Endothelial cell (in vitro differentiated cells): Measurements from ENCODE around the gene DROSHA. TPM values are rescaled to one million over a fixed set of nuclear protein-coding genes. Genes with fewer than 3 reads are reported as not detected.

Source experiments
- DNase-seq: peaks from one replicate; pipeline ENCODE4 v3.0.0; 2021; ENCODE audit warnings: low spot score
- H3K27ac Mint-ChIP-seq: one replicate; pipeline ENCODE4 v1.8.0; 2021; ENCODE audit warnings: mixed read lengths, inconsistent platforms; ENCODE audit not compliant: unreplicated experiment
- H3K27me3 Mint-ChIP-seq: one replicate; pipeline ENCODE4 v1.8.0; 2021; ENCODE audit warnings: mild to moderate bottlenecking, moderate library complexity, mixed read lengths, inconsistent platforms; ENCODE audit not compliant: unreplicated experiment
- H3K36me3 Mint-ChIP-seq: one replicate; pipeline ENCODE4 v1.8.0; 2021; ENCODE audit warnings: mild to moderate bottlenecking, low read depth, mixed read lengths, inconsistent platforms; ENCODE audit not compliant: unreplicated experiment
- H3K4me1 Mint-ChIP-seq: one replicate; pipeline ENCODE4 v1.8.0; 2021; ENCODE audit warnings: mild to moderate bottlenecking, mixed read lengths, inconsistent platforms; ENCODE audit not compliant: unreplicated experiment
- H3K4me3 Mint-ChIP-seq: one replicate; pipeline ENCODE4 v1.8.0; 2021; ENCODE audit warnings: mild to moderate bottlenecking, mixed read lengths, inconsistent platforms; ENCODE audit not compliant: unreplicated experiment
- H3K9me3 Mint-ChIP-seq: one replicate; pipeline ENCODE4 v1.8.0; 2021; ENCODE audit warnings: mixed read lengths, inconsistent platforms; ENCODE audit not compliant: unreplicated experiment
- long read RNA-seq: library from polyadenylated mRNA; unstranded; transcript quantifications from one replicate; pipeline ENCODE4 v2.0.0, GENCODE V29; 2020; ENCODE audit not compliant: unreplicated experiment
- total RNA-seq: library from RNA; stranded (reverse); fragmentation: NEBNext Ultra II Directional; extraction: Animal tissue kit (Norgen Biotek cat#: 25700); gene quantifications from one replicate; pipeline ENCODE4 v1.2.1, GENCODE V29; 2021; ENCODE audit not compliant: unreplicated experiment
- TF ChIP-seq, protein P1 (sequence below): fragments of 200-600 bp; sonication (generic); IDR thresholded peaks from one replicate; pipeline ENCODE4 v1.5.0; 2021; ENCODE audit warnings: antibody characterized with exemption; ENCODE audit not compliant: unreplicated experiment

Gene DROSHA, protein sequence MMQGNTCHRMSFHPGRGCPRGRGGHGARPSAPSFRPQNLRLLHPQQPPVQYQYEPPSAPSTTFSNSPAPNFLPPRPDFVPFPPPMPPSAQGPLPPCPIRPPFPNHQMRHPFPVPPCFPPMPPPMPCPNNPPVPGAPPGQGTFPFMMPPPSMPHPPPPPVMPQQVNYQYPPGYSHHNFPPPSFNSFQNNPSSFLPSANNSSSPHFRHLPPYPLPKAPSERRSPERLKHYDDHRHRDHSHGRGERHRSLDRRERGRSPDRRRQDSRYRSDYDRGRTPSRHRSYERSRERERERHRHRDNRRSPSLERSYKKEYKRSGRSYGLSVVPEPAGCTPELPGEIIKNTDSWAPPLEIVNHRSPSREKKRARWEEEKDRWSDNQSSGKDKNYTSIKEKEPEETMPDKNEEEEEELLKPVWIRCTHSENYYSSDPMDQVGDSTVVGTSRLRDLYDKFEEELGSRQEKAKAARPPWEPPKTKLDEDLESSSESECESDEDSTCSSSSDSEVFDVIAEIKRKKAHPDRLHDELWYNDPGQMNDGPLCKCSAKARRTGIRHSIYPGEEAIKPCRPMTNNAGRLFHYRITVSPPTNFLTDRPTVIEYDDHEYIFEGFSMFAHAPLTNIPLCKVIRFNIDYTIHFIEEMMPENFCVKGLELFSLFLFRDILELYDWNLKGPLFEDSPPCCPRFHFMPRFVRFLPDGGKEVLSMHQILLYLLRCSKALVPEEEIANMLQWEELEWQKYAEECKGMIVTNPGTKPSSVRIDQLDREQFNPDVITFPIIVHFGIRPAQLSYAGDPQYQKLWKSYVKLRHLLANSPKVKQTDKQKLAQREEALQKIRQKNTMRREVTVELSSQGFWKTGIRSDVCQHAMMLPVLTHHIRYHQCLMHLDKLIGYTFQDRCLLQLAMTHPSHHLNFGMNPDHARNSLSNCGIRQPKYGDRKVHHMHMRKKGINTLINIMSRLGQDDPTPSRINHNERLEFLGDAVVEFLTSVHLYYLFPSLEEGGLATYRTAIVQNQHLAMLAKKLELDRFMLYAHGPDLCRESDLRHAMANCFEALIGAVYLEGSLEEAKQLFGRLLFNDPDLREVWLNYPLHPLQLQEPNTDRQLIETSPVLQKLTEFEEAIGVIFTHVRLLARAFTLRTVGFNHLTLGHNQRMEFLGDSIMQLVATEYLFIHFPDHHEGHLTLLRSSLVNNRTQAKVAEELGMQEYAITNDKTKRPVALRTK (N-terminal part only)
- total RNA-seq = 98.2 TPM
- long read RNA-seq, full-length matches to known transcripts = 1 of 3 reads
- long read RNA-seq, partial matches to known transcripts = 1 of 3 reads
- long read RNA-seq, other reads (novel, unspliced or antisense) = 1 of 3 reads

DNA sequence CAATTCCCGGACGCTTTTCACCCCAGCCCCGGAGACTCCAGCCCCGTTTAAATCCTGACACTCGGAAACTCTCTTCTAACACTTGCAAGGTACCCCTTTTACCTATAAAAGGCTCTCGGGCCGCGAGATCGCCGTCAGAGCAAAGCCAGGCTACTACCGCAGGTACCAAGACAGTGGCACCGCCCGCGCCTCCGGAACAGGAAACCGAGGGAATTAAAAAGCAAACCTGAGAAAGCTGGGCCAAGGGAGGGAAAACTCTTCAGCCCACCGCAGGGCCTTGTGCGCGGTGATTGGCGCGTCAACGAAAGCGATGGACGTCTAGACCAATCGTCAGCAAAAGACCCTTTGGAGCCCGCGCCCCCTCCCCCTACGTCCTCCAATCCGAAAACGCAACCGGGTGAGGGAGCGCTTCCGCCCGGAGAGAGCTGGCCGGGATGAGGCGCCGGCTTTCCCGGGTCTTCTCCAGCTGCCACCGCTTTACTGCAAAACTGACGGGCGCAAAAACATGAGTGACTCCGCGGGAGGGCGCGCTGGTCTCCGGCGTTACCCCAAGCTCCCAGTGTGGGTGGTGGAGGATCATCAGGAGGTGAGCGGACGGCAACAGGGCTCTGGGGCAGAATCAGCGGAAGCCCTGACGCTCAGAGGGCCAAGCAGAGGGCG lies at the start of gene DROSHA, which contains the start of gene C5orf22:
TSS of gene DROSHA (minus strand) at position 206 of the 660 bp plus-strand sequence. CDS start 3,034 bp downstream, outside the sequence.
TSS of gene C5orf22 (plus strand) at position 414 of the 660 bp plus-strand sequence. CDS start at position 506, 92 bp downstream.
- Mint-ChIP-seq H3K9me3 (no peaks in the 10 kb centered on the region), H3K27me3 (no peaks in the 10 kb centered on the region), H3K4me1 (peaks cover 33% of the 10 kb centered on the region), H3K27ac (peak within 1 kb of the TSS; percentile 93), H3K4me3 (peak within 1 kb of the TSS; percentile 94), H3K36me3 (peaks cover 43% of the 10 kb centered on the region)
- peak; percentile 93 for DNase-seq
- TF ChIP-seq, protein P1, sequence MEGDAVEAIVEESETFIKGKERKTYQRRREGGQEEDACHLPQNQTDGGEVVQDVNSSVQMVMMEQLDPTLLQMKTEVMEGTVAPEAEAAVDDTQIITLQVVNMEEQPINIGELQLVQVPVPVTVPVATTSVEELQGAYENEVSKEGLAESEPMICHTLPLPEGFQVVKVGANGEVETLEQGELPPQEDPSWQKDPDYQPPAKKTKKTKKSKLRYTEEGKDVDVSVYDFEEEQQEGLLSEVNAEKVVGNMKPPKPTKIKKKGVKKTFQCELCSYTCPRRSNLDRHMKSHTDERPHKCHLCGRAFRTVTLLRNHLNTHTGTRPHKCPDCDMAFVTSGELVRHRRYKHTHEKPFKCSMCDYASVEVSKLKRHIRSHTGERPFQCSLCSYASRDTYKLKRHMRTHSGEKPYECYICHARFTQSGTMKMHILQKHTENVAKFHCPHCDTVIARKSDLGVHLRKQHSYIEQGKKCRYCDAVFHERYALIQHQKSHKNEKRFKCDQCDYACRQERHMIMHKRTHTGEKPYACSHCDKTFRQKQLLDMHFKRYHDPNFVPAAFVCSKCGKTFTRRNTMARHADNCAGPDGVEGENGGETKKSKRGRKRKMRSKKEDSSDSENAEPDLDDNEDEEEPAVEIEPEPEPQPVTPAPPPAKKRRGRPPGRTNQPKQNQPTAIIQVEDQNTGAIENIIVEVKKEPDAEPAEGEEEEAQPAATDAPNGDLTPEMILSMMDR = no peak

DNA sequence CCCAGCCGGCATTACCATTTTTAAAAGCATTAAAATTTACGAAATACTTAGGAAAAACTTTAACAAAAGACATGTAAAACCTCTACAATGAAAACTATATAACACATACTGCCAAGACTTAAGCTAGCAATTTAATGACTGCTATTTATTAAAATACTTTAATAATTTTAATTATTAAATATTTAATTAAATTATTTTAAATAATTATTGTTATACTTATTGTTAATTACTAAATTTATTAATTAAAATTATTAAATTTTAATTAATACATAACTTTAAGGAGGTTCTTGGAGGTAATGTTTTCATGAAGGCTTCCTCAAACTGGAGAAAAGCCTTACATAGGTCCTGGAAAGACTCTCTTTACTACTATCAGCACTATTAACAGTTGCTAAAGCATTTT lies 47.7 kb upstream of the DROSHA start:
- H3K9me3 Mint-ChIP-seq = no peaks in the 10 kb centered on the region
- peaks cover 3% of the 10 kb centered on the region for H3K4me1 Mint-ChIP-seq
- DNase-seq = no peak
- TF ChIP-seq, protein P1 = no peak
- H3K4me3 Mint-ChIP-seq = no peak overlapping the region
- H3K27me3 Mint-ChIP-seq = no peaks in the 10 kb centered on the region
- H3K27ac Mint-ChIP-seq = no peak overlapping the region
- no peaks in the 10 kb centered on the region for H3K36me3 Mint-ChIP-seq

DNA sequence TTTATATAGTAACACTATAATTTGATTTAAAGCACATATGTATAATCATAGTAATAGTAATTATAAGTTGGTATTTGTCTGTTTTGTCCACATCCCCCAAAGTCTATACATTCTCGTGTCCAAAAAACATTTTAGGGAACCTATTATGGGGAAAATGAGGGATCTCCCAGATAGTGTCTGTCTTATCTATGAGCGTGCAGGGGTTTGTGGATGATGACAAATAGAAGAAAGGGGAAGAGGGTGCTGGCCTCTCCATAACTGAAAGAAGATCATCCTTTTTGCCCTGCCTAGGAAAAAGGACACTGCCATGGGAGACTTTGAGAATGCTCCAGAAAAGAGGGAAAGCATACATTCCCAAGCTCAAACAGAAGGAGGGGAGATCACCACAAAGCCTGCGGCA lies 45.5 kb upstream of the DROSHA start:
- H3K27ac Mint-ChIP-seq = no peak overlapping the region
- no peak for DNase-seq
- no peak overlapping the region for H3K4me3 Mint-ChIP-seq
- peaks cover 2% of the 10 kb centered on the region for H3K4me1 Mint-ChIP-seq
- no peaks in the 10 kb centered on the region for H3K9me3 Mint-ChIP-seq
- H3K36me3 Mint-ChIP-seq = no peaks in the 10 kb centered on the region
- H3K27me3 Mint-ChIP-seq = no peaks in the 10 kb centered on the region
- TF ChIP-seq, protein P1 = no peak

DNA sequence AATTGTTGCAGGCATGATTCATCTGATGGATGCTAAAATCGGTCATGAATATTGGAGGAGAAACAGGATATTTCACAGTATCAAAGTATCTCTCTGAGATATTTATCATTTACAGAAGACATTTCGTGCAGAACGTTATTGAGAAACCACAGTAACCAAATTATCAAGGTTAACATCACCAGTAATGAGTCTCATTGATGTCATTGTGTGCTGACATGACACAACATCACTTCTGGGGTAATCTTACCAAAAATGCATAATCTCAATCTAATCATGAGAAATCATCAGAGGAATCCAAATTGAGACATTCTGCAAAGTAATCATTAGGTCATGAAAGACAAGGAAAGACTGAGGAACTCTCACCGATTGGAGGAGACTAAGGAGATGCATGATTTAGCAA lies 42.9 kb upstream of the DROSHA start:
- no peak overlapping the region for H3K4me3 Mint-ChIP-seq
- TF ChIP-seq, protein P1 = no peak
- no peaks in the 10 kb centered on the region for H3K27me3 Mint-ChIP-seq
- H3K9me3 Mint-ChIP-seq = no peaks in the 10 kb centered on the region
- DNase-seq = no peak
- no peaks in the 10 kb centered on the region for H3K36me3 Mint-ChIP-seq
- H3K27ac Mint-ChIP-seq = no peak overlapping the region
- no peaks in the 10 kb centered on the region for H3K4me1 Mint-ChIP-seq
